Neural progenitor cell (in vitro differentiated cells): ENCODE data around the gene TTYH3. TPM values are rescaled to one million over a fixed set of nuclear protein-coding genes. Genes with fewer than 3 reads are reported as not detected.

Experiments
- DNase-seq: peaks from one replicate; pipeline ENCODE4 v3.0.0-alpha.2; 2016; ENCODE audit warnings: low spot score
- H2AFZ ChIP-seq: fragments of 200-600 bp; sonication (generic); replicated peaks from 2 replicates; pipeline ENCODE4 v1.6.1; 2016; ENCODE audit warnings: antibody characterized with exemption
- H3F3A ChIP-seq: fragments of 200-600 bp; sonication (generic); 2 replicates; pipeline ENCODE4 v1.6.1; 2016; ENCODE audit warnings: antibody characterized with exemption, low read depth
- H3K27ac ChIP-seq: fragments of 200-600 bp; sonication (generic); 2 replicates; pipeline ENCODE4 v1.5.1; 2016; ENCODE audit warnings: mild to moderate bottlenecking
- H3K27me3 ChIP-seq: fragments of 200-600 bp; sonication (generic); 2 replicates; pipeline ENCODE4 v1.6.1; 2016; ENCODE audit warnings: mild to moderate bottlenecking, moderate library complexity
- H3K36me3 ChIP-seq: fragments of 200-600 bp; sonication (generic); 2 replicates; pipeline ENCODE4 v1.5.1; 2016
- H3K4me1 ChIP-seq: fragments of 200-600 bp; sonication (generic); 2 replicates; pipeline ENCODE4 v1.6.1; 2016; ENCODE audit warnings: mixed run types
- H3K4me2 ChIP-seq: fragments of 200-600 bp; sonication (generic); 2 replicates; pipeline ENCODE4 v1.6.1; 2016
- H3K4me3 ChIP-seq: fragments of 200-600 bp; sonication (generic); 2 replicates; pipeline ENCODE4 v1.5.1; 2016
- H3K79me2 ChIP-seq: fragments of 200-600 bp; sonication (generic); 2 replicates; pipeline ENCODE4 v1.6.1; 2016; ENCODE audit warnings: low read depth
- H3K9ac ChIP-seq: fragments of 200-600 bp; sonication (generic); 2 replicates; pipeline ENCODE4 v1.6.1; 2016
- H3K9me3 ChIP-seq: fragments of 200-600 bp; sonication (generic); 2 replicates; pipeline ENCODE4 v1.5.1; 2016; ENCODE audit warnings: low read depth
- H4K20me1 ChIP-seq: fragments of 200-600 bp; sonication (generic); 2 replicates; pipeline ENCODE4 v1.6.1; 2016; ENCODE audit warnings: low read depth
- H3K27ac Mint-ChIP-seq: 3 replicates; pipeline ENCODE4 v1.8.0; 2021; ENCODE audit warnings: mixed read lengths
- H3K27me3 Mint-ChIP-seq: 2 replicates; pipeline ENCODE4 v1.8.0; 2022; ENCODE audit warnings: low read depth, mild to moderate bottlenecking, inconsistent platforms, moderate library complexity, mixed read lengths; ENCODE audit not compliant: insufficient read depth
- H3K36me3 Mint-ChIP-seq: 3 replicates; pipeline ENCODE4 v1.8.0; 2021; ENCODE audit warnings: mixed read lengths
- H3K4me1 Mint-ChIP-seq: 3 replicates; pipeline ENCODE4 v1.8.0; 2021; ENCODE audit warnings: mixed read lengths
- H3K4me3 Mint-ChIP-seq: 3 replicates; pipeline ENCODE4 v1.8.0; 2021; ENCODE audit warnings: mild to moderate bottlenecking, moderate library complexity, mixed read lengths
- H3K9me3 Mint-ChIP-seq: 3 replicates; pipeline ENCODE4 v1.8.0; 2020; ENCODE audit warnings: mixed read lengths
- CTCF ChIP-seq: fragments of 200-600 bp; sonication (generic); IDR thresholded peaks from 2 replicates; pipeline ENCODE4 v1.5.1; 2017; ENCODE audit warnings: antibody characterized with exemption, mild to moderate bottlenecking
- EZH2 ChIP-seq: fragments of 200-600 bp; sonication (generic); IDR thresholded peaks from 2 replicates; pipeline ENCODE4 v1.6.1; 2017; ENCODE audit warnings: antibody characterized with exemption, mild to moderate bottlenecking, moderate library complexity
- EZH2phosphoT487 ChIP-seq: fragments of 200-600 bp; sonication (generic); IDR thresholded peaks from 2 replicates; pipeline ENCODE4 v1.6.1; 2017; ENCODE audit warnings: antibody characterized with exemption
- total RNA-seq: library from RNA; depleted of rRNA; stranded (reverse); fragments of >200 nt; gene quantifications from 2 replicates; pipeline ENCODE4 v1.2.3, GENCODE V29; 2015; ENCODE audit warnings: low replicate concordance

Gene TTYH3
- total RNA-seq, 1 donor from 2014 or later: 13.2 TPM

GRCh38 chr7:2621061-2621828 lies 10.5 kb upstream of the TTYH3 start:
- no peaks in the 10 kb centered on the region for H3K27me3 ChIP-seq
- H3F3A ChIP-seq: peaks cover 38% of the 10 kb centered on the region
- H3K4me2 ChIP-seq: peak overlapping the region; percentile 11
- Mint-ChIP-seq H3K9me3 (no peaks in the 10 kb centered on the region), H3K36me3 (no peaks in the 10 kb centered on the region), H3K4me3 (peak overlapping the region; percentile 64), H3K4me1 (peaks cover 65% of the 10 kb centered on the region), H3K27ac (peak overlapping the region; percentile 93), H3K27me3 (peaks cover 5% of the 10 kb centered on the region)
- no peaks in the 10 kb centered on the region for H3K36me3 ChIP-seq
- no peaks in the 10 kb centered on the region for H3K79me2 ChIP-seq
- DNase-seq: peak; percentile 72
- no peak overlapping the region for H3K4me3 ChIP-seq
- no peaks in the 10 kb centered on the region for H3K9me3 ChIP-seq
- no peak for TF ChIP-seq EZH2phosphoT487
- no peak for TF ChIP-seq EZH2
- TF ChIP-seq CTCF: no peak
- H4K20me1 ChIP-seq: no peaks in the 10 kb centered on the region
- no peak overlapping the region for H3K27ac ChIP-seq
- H2AFZ ChIP-seq: no peak overlapping the region
- peaks cover 36% of the 10 kb centered on the region for H3K4me1 ChIP-seq
- no peak overlapping the region for H3K9ac ChIP-seq

- Histone ChIP-seq H3F3A (peaks cover 31% of the 10 kb centered on the region), H3K4me2 (peak overlapping the region; percentile 11), H3K9me3 (no peaks in the 10 kb centered on the region), H3K27ac (no peak overlapping the region), H2AFZ (no peak overlapping the region), H3K36me3 (no peaks in the 10 kb centered on the region), H3K79me2 (no peaks in the 10 kb centered on the region), H3K4me3 (no peak overlapping the region), H3K27me3 (no peaks in the 10 kb centered on the region), H4K20me1 (no peaks in the 10 kb centered on the region), H3K9ac (no peak overlapping the region), H3K4me1 (peaks cover 28% of the 10 kb centered on the region)
- peaks cover 57% of the 10 kb centered on the region for H3K4me1 Mint-ChIP-seq
- peaks cover 5% of the 10 kb centered on the region for H3K27me3 Mint-ChIP-seq
- DNase-seq: peak; percentile 70
- no peaks in the 10 kb centered on the region for H3K9me3 Mint-ChIP-seq
- no peak overlapping the region for H3K4me3 Mint-ChIP-seq
- no peaks in the 10 kb centered on the region for H3K36me3 Mint-ChIP-seq
- H3K27ac Mint-ChIP-seq: peak overlapping the region; percentile 83
- no peak for TF ChIP-seq EZH2
- TF ChIP-seq CTCF: no peak
- no peak for TF ChIP-seq EZH2phosphoT487
These were observed 9.7 kb upstream of the TTYH3 start for GRCh38 chr7:2621948-2622640.

GRCh38 chr7:2622869-2623697 lies 8.7 kb upstream of the TTYH3 start:
- Mint-ChIP-seq H3K4me3 (no peak overlapping the region), H3K27me3 (peaks cover 5% of the 10 kb centered on the region), H3K4me1 (peaks cover 50% of the 10 kb centered on the region), H3K36me3 (no peaks in the 10 kb centered on the region), H3K27ac (peak overlapping the region; percentile 63), H3K9me3 (no peaks in the 10 kb centered on the region)
- H3K4me3 ChIP-seq: no peak overlapping the region
- H3K4me1 ChIP-seq: peaks cover 21% of the 10 kb centered on the region
- no peak overlapping the region for H3K9ac ChIP-seq
- H3K79me2 ChIP-seq: no peaks in the 10 kb centered on the region
- H3F3A ChIP-seq: peaks cover 21% of the 10 kb centered on the region
- H3K36me3 ChIP-seq: no peaks in the 10 kb centered on the region
- no peak for TF ChIP-seq CTCF
- TF ChIP-seq EZH2phosphoT487: no peak
- TF ChIP-seq EZH2: no peak
- H3K27me3 ChIP-seq: no peaks in the 10 kb centered on the region
- H3K4me2 ChIP-seq: no peak overlapping the region
- no peak for DNase-seq
- H3K9me3 ChIP-seq: no peaks in the 10 kb centered on the region
- H3K27ac ChIP-seq: no peak overlapping the region
- H4K20me1 ChIP-seq: no peaks in the 10 kb centered on the region
- no peak overlapping the region for H2AFZ ChIP-seq
